ENCODE data around the gene SLC1A2.

Gene SLC1A2

DNA sequence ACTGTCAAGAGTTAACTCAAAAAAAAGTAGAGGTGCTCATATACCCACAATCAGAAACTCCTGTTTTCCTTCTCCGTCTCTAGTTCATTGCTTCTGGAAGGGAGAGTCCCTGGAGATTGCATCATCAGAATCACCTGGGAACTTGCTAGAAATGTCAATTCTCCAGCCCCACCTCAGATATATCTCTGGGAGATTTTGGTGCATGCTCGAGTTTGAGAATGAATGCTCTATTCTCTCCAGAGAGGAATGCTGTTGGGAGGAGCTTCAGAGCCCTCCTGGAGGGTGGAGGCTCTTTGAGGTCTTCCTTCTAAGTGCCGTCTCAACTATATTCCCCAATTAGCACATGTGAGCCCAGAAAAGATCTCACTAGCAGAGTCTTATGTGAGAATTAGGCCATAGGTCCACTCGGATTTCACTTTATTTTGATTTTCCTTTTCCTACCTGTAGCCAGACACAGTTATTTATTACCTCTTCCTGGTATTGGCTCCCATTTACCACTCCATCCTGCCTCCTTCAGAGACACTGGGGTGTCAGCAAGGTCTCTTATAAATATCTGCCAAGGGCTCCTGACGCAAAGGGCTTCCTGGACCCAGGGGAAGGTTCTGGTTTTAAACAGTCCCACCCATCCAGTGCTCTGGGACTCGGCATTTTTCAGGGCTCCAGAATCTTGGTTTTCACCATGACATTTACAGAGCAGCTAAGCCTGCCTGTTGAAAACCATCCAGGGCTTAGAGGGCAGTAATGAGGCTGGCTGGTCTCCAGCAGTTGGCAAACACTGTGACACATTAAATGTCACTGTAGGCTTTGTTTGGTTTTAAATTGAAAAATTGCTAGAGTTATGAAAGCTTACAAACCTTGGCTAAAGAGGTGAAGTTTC lies 144.2 kb downstream of the SLC1A2 start:
- DNase-seq, result no peak
- TF ChIP-seq, protein P1, sequence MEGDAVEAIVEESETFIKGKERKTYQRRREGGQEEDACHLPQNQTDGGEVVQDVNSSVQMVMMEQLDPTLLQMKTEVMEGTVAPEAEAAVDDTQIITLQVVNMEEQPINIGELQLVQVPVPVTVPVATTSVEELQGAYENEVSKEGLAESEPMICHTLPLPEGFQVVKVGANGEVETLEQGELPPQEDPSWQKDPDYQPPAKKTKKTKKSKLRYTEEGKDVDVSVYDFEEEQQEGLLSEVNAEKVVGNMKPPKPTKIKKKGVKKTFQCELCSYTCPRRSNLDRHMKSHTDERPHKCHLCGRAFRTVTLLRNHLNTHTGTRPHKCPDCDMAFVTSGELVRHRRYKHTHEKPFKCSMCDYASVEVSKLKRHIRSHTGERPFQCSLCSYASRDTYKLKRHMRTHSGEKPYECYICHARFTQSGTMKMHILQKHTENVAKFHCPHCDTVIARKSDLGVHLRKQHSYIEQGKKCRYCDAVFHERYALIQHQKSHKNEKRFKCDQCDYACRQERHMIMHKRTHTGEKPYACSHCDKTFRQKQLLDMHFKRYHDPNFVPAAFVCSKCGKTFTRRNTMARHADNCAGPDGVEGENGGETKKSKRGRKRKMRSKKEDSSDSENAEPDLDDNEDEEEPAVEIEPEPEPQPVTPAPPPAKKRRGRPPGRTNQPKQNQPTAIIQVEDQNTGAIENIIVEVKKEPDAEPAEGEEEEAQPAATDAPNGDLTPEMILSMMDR (IDR thresholded peaks at IDR 0.05; ENCODE audit: low read depth, low read length), result no peak

DNA sequence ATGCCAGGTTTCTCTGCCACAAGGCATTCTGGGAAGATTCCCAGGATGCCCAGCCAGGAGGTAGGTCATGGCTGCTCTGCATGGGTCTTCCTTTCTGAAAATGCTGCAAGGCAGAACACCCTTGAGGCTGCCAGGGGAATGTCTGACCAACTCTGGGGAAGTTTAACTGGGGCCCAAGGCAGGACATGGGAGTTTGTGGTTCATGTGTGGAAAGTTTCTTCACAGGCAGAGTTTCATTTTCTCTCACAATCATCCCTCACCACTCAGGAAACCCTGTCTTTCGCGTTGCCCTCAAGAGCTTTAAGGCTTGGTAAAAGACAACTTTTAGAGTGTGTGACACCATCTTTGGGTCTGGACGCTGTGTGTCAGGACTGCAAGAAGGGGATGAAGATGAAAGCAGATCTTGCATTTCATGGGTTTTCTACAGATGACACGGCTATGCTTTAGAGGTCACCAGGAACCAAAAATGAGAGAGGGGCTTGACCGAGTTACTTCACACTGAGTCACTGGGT lies 146.9 kb downstream of the SLC1A2 start:
- no peak for DNase-seq
- Histone ChIP-seq H3K4me3 (ENCODE audit: low read depth, low read length) (no peak overlapping the region), H3K27me3 (no peaks in the 10 kb centered on the region), H3K4me1 (no peaks in the 10 kb centered on the region), H3K36me3 (no peaks in the 10 kb centered on the region), H3K9me3 (no peaks in the 10 kb centered on the region)
- TF ChIP-seq, protein P1 (IDR thresholded peaks at IDR 0.05; ENCODE audit: low read depth, low read length), result no peak

More for the DNA sequence above, 144.2 kb downstream of the SLC1A2 start:
- Histone ChIP-seq H3K4me3 (ENCODE audit: low read depth, low read length) (no peak overlapping the region), H3K4me1 (no peaks in the 10 kb centered on the region), H3K9me3 (no peaks in the 10 kb centered on the region), H3K36me3 (no peaks in the 10 kb centered on the region), H3K27me3 (no peaks in the 10 kb centered on the region)

DNA sequence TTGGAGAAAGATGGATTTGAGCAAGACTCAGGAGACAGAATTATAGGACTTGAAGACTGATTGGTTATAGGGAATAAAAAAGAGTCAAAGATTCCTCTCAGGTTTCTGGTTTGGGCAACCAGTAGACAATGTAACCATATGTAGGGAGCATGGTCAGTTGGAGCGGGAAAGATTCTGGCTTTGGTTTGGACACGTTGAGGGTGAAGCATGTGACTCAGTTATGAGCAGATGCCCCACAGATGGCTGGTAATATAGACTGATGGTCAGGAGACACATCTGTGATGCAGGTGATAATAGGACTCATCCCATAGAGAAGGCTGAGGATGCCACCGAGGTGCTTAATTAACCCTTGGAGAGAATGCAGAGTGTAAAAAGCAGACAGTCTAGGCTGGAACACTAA lies 148.3 kb downstream of the SLC1A2 start:
- Histone ChIP-seq H3K4me3 (ENCODE audit: low read depth, low read length) (no peak overlapping the region), H3K36me3 (no peaks in the 10 kb centered on the region), H3K9me3 (no peaks in the 10 kb centered on the region), H3K4me1 (no peaks in the 10 kb centered on the region), H3K27me3 (no peaks in the 10 kb centered on the region)
- TF ChIP-seq, protein P1 (IDR thresholded peaks at IDR 0.05; ENCODE audit: low read depth, low read length), result no peak
- DNase-seq, result no peak

DNA sequence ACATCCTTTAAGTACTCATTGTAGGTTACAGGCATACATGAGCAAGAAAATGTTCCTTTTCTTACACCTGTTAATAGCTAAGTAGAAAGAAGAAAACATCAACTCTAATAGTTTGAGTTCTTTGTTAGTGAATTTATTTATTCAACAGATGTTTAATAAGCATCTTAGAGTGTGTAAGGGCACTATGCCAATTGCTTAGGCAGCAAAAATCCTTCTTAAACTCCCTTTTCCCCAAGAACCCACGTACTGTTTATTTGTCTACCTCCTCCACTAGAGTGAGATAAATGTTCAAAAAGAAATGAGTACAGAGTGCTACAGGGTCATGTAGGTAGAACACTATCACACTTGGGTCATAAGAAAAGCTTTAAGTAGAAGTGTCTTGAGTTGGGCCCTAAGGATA lies 149.0 kb downstream of the SLC1A2 start:
- TF ChIP-seq, protein P1 (IDR thresholded peaks at IDR 0.05; ENCODE audit: low read depth, low read length), result no peak
- no peak for DNase-seq
- Histone ChIP-seq H3K9me3 (no peaks in the 10 kb centered on the region), H3K36me3 (no peaks in the 10 kb centered on the region), H3K4me1 (no peaks in the 10 kb centered on the region), H3K4me3 (ENCODE audit: low read depth, low read length) (no peak overlapping the region), H3K27me3 (no peaks in the 10 kb centered on the region)

DNA sequence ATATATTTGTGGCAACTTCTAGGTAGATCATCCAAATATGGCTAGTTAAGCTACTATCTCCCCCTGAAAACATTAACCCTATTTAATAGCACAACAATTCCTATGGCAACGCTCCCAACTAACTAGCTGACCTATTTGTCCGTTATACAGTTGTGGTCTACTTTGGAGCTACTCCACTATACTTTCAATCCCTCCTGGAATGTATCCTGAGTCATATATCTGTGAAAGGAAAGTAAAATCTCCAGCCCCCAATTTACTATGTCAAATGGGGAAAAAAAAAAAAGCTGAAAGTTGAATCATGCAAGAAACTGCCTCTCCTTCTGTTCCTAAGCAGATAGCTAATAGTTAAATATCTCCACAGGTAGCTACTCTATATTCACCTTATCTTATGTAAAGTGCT lies 151.9 kb downstream of the SLC1A2 start:
- no peaks in the 10 kb centered on the region for H3K27me3 ChIP-seq
- H3K4me1 ChIP-seq, result no peaks in the 10 kb centered on the region
- no peaks in the 10 kb centered on the region for H3K9me3 ChIP-seq
- no peak overlapping the region for H3K4me3 ChIP-seq (ENCODE audit: low read depth, low read length)
- TF ChIP-seq, protein P1 (IDR thresholded peaks at IDR 0.05; ENCODE audit: low read depth, low read length), result no peak
- no peak for DNase-seq
- no peaks in the 10 kb centered on the region for H3K36me3 ChIP-seq
